ENCODE measurements around the gene SLC6A6.

The SLC6A6 gene

GRCh38 chr3:14488286-14489041, 86.1 kb downstream of the SLC6A6 start:
- no peak for FAIRE-seq

- no peak for FAIRE-seq
Measured at GRCh38 chr3:14489641-14490040, 87.2 kb downstream of the SLC6A6 start.

- no peak for FAIRE-seq
Measured at GRCh38 chr3:14490255-14490654, 87.8 kb downstream of the SLC6A6 start.

DNA sequence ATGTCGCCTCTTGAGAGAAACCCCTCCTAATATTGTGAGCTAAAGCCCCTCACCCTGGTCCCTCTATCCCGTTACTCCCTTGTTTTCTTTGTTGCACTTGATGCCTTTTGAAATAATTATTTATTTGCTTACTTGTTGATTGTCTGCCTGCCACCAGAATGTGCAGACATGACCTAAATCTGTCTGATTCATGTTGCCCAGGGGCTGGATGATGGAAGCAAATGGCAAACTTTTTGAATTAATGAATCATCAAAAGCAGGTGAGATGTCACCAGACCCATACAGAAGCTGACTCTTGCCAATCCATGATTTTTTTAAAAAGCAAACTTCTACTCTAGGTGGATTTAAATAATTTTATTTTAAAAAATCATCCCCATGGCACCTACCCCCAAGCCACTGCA, 88.4 kb downstream of the SLC6A6 start:
- no peak for FAIRE-seq

DNA sequence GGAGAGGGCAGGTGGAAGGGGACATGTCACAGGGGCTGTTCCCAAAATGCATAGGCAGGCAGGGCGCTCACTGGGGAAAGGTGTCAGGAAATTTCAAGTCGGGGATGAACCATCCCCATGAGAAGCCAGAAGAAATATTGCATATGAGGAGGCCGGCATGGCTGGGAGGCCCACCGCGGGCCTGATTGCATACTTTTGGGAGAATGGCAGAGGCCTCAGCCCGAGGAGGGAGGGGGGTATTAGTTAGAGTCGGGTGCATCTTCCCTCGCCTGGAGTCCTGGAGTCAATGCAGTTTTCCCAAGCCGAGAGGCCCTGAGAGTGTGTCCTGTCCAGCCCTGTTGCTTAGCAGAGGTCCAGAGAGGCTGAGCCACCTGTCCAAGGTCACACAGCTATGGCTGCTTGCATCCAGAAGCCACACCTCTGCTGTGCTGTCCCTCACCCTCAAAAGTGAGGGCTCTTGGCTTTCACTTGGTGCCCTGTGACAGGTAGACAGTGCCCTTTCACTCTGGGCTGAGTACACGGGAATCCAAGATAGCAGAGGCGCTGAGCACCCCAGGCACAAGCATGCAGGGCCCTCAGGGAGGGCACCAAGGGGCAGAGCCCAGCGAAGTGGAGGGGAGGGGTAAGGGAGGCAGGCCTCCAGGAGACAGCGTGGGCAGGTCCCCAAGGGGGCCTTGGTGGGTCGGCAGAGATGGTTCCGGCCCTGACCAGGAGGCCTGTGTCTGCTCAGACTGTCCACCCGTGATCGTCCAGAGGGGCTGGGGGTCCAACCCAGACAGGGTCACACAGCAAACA, 89.2 kb downstream of the SLC6A6 start:
- FAIRE-seq: no peak

- FAIRE-seq: no peak
Measured at GRCh38 chr3:14492948-14493881, 90.8 kb downstream of the SLC6A6 start.

GRCh38 chr3:14494279-14494972, 92.0 kb downstream of the SLC6A6 start:
- FAIRE-seq: no peak

DNA sequence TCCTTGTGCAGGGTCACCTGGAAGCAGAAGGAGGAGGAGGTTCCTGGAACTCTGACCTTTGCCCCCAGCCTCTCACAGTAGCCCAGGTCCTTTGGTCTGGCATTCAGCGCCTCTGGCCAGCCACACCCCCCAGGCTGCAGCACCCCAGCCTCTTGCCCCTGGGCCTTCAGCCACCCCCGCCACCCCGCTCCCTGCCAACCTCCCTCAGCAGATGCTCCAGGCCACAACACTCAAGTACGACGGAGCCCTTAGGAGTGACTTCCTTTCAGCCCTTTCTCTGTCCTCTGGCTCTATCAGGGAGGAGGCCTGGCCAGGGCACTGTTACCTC, 92.5 kb downstream of the SLC6A6 start:
- no peak for FAIRE-seq

DNA sequence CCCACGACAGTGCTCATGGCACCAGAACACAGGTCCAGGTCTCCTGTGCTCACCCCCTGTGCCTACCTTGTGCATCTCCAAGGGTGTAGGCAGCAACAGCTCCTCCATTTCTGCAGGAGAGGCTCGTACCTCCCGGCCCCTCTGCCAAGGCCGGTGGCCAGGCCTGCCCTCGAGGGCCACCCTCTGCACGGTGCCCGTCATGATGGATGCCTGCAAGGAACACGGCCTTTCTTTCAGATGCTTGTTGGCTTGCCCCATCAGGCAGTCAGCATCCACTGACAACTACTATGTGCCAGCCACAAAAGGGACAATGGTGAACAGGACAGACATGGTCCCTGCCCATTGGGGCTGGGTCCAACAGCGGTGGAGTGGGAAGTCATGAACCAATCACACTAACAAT, 93.9 kb downstream of the SLC6A6 start:
- no peak for FAIRE-seq

- FAIRE-seq: no peak
Measured at GRCh38 chr3:14497321-14497720, 94.9 kb downstream of the SLC6A6 start.

- no peak for FAIRE-seq
Measured at GRCh38 chr3:14502472-14502871, 100.1 kb downstream of the SLC6A6 start.

DNA sequence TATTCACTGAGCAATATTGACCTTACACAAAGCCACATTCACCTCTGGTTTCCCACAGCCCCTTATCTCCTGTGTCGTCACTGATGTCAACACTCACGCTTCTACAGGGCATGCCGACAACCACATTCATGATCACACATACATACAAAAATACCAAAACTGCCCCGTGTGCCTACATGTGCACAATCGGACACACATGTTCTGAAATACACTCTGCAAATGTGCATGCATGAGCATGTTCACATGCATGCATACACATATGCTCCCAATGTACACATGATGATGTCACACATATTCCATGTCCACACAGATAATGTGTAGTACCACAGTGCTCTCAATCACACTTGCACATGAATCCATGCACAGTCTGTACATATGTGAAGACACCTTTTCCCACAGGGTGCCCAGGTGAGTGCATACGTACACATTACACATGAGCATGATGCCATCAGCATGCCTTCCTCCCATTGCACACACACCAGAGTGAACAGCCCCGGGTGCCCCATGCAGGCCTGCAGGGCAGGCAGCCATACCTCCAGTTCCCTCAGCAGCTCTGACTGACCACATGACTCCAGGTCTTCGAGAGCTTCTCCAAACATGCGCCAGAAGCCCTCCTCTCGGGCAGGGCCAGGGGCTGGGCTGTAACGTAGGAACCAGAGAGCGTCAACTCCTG, 100.8 kb downstream of the SLC6A6 start:
- FAIRE-seq: no peak

DNA sequence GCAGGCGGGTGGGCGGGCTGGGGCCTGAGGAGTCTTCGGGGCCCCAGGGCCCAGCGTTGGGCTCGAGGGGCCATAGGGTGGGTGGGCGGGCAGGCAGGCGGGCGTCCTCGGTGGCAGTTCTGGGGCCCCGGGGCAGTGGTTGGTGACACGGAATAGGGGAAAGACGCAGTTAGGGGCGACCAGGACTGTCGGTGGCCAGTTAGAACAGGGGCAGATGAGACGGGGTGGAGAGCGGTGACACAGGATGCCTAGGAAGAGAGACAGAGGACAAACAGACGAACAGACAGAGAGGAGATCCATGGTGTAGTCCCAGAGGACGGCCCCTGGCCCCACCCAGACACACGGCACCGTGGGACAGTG, 101.3 kb downstream of the SLC6A6 start:
- no peak for FAIRE-seq

DNA sequence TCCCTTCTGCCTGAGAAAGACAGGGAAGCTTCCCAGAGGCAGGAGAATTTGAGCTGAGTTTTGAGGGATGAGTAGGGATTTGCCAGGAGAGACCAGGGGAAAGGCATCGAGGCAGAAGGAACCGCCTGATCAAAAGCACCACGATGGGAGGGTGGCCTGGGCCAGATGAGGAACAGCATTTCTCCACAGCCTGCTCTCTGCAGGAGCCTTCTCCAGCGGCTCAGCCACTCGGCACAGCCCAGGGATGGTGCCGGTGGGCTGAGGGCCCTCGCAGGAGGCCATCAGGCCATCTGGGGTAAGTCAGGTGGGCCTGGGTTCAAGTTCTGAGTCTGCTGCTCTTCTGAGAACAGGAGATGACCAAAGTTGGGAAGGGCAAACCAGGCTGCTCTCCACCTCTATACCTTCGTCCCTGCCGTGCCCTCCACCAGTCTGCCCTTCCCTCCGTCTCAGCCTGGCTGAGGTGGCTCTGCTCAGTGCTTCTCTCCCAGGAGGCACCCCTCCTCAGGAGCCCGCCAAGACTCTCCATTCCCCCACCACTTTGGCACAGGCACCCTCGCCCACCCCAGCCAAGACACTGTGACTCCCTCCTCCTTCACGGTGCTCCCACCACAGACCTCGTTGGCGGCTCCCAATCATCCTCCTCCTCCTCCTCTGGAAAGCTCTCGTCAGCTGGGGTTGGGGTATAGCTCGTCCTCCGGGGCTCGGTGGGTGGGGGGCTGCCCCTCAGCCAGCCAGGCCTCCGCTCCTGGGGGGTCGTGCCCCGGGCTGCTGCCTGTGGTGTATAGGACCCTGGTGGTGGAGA, 102.8 kb downstream of the SLC6A6 start:
- FAIRE-seq: no peak

- no peak for FAIRE-seq
Measured at GRCh38 chr3:14505803-14506500, 103.5 kb downstream of the SLC6A6 start.

- no peak for FAIRE-seq
Measured at GRCh38 chr3:14506626-14507304, 104.4 kb downstream of the SLC6A6 start.

DNA sequence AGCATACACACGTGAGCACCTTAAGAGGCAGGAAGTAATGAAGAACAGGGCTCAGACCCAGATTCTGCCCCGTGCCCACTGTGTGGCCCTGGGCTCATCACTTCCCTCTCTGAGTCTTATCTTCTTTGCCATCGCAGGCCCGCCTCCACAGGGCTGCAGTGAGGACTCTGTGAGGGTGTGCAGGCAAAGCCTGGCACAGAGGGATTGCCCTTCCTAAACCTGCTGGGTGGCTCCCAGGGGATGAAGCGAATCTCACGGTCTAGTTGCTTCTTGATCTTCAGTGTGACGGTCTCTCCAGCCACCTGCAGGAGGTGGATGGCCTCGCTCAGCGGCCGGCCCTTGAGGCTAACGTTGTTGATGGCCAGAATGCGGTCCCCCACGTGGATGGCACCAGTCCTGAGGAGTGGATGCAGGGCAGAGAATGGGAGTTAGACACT, 104.9 kb downstream of the SLC6A6 start:
- FAIRE-seq: no peak

DNA sequence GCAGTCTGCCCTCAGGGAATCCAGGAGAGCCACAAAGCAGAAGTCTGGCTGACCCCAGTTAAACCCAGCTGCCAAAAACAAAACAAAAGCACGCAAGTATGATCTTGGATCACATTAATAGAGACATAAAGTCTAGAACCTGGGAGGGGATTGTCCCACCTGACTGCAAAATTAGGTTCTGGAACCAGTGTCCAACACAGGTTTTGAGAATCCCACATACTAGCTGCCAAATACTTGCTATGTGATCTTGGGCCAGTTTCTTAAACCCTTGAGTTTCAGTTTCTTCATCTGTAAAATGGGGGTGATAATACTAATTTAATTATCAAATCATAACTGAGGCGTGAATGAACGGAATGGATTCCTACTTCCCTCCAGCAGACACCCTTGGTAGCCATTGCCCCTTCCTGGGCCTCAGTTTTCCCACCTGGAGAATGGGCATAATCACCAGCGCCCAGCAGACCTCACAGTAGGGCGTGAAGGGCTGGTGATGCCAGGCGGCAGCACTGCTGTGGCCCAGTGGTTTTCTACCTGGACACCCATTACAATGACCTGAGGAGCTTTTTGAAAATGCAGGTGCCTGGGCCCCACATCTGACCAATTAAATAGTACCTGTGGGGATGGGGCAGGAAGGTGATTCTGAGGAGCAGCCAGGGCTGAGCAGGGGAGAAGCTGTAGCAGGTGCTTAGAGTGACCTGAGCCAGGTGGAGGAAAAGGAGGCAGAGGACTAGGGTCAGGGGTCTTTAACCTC, 105.5 kb downstream of the SLC6A6 start:
- FAIRE-seq: no peak

DNA sequence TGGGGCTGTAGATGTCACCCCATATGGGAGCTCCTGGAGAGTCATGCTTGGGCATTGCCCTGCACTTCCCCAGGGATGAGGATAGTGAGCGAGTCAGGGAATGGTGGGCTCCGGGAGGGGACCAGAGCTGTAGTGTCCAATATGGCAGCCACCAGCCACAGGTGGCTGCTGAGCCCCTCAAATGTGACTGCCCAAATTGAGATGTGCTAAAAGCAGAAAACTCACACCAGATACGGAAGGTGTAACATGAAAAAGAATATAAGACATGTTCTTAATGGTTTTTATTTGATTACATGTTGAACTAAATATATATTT, 106.1 kb downstream of the SLC6A6 start:
- no peak for FAIRE-seq
